ENCODE measurements around the gene BCL11B.

Gene BCL11B

DNA sequence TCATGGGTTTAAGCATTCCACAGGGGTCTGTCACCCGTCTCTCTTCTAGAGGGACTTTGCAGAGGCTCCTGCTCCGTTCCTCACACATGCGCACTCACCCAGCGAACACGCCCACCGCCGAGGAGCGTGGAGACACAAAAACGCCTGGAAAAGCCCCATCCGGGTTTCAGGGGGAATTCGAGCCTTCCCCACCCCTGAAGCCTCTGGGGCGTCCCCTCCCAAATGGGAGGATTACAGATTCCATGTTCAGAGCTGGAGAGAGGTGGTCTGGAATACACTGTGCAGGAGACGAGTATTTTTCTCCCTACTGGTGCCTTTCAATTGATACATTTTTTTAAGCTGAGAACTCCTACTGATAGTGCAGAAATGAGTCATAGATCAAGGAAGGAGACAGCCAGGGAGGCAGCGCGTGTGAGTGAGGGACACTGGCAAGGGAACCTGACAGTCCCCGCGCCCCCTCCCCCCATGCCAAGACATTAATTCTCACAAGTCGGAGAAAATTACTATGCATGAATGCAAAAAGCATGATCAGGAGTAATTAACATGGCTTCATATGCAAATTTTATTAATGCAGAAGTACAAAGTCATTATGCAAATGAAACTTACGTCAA, 36.9 kb downstream of the BCL11B start:
- TF ChIP-seq ZNF565 (CRISPR knock-in tag; conservative IDR thresholded peaks at IDR 0.05; ENCODE audit: low read depth) (no peak), BACH2 (CRISPR knock-in tag; IDR thresholded peaks at IDR 0.05; ENCODE audit: borderline replicate concordance) (no peak), CSDC2 (CRISPR knock-in tag; IDR thresholded peaks at IDR 0.05) (no peak), PPARA (CRISPR knock-in tag; IDR thresholded peaks at IDR 0.05; ENCODE audit: borderline replicate concordance) (no peak), TSHZ2 (CRISPR knock-in tag; IDR thresholded peaks at IDR 0.05) (no peak), ZFP30 (CRISPR knock-in tag; IDR thresholded peaks at IDR 0.05) (no peak), RARB (CRISPR knock-in tag; IDR thresholded peaks at IDR 0.05) (no peak), GLIS3 (CRISPR knock-in tag; IDR thresholded peaks at IDR 0.05) (no peak), ZNF70 (CRISPR knock-in tag; IDR thresholded peaks at IDR 0.05) (no peak), OSR1 (CRISPR knock-in tag; IDR thresholded peaks at IDR 0.05) (no peak), ZNF8 (CRISPR knock-in tag; IDR thresholded peaks at IDR 0.05) (no peak), ISL1 (CRISPR knock-in tag; IDR thresholded peaks at IDR 0.05) (no peak), CREB5 (CRISPR knock-in tag; IDR thresholded peaks at IDR 0.05; ENCODE audit: low read depth) (no peak), ESRRG (CRISPR knock-in tag; IDR thresholded peaks at IDR 0.05) (no peak), TOX (CRISPR knock-in tag; IDR thresholded peaks at IDR 0.05; ENCODE audit: borderline replicate concordance) (no peak)
- TF ChIP-seq, protein P1, sequence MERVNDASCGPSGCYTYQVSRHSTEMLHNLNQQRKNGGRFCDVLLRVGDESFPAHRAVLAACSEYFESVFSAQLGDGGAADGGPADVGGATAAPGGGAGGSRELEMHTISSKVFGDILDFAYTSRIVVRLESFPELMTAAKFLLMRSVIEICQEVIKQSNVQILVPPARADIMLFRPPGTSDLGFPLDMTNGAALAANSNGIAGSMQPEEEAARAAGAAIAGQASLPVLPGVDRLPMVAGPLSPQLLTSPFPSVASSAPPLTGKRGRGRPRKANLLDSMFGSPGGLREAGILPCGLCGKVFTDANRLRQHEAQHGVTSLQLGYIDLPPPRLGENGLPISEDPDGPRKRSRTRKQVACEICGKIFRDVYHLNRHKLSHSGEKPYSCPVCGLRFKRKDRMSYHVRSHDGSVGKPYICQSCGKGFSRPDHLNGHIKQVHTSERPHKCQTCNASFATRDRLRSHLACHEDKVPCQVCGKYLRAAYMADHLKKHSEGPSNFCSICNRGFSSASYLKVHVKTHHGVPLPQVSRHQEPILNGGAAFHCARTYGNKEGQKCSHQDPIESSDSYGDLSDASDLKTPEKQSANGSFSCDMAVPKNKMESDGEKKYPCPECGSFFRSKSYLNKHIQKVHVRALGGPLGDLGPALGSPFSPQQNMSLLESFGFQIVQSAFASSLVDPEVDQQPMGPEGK (CRISPR knock-in tag; IDR thresholded peaks at IDR 0.05; ENCODE audit: borderline replicate concordance): no peak
- TF ChIP-seq, protein P2, sequence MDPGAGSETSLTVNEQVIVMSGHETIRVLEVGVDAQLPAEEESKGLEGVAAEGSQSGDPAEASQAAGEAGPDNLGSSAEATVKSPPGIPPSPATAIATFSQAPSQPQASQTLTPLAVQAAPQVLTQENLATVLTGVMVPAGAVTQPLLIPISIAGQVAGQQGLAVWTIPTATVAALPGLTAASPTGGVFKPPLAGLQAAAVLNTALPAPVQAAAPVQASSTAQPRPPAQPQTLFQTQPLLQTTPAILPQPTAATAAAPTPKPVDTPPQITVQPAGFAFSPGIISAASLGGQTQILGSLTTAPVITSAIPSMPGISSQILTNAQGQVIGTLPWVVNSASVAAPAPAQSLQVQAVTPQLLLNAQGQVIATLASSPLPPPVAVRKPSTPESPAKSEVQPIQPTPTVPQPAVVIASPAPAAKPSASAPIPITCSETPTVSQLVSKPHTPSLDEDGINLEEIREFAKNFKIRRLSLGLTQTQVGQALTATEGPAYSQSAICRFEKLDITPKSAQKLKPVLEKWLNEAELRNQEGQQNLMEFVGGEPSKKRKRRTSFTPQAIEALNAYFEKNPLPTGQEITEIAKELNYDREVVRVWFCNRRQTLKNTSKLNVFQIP (CRISPR knock-in tag; IDR thresholded peaks at IDR 0.05; ENCODE audit: borderline replicate concordance, low read depth): no peak
- TF ChIP-seq, protein P3, sequence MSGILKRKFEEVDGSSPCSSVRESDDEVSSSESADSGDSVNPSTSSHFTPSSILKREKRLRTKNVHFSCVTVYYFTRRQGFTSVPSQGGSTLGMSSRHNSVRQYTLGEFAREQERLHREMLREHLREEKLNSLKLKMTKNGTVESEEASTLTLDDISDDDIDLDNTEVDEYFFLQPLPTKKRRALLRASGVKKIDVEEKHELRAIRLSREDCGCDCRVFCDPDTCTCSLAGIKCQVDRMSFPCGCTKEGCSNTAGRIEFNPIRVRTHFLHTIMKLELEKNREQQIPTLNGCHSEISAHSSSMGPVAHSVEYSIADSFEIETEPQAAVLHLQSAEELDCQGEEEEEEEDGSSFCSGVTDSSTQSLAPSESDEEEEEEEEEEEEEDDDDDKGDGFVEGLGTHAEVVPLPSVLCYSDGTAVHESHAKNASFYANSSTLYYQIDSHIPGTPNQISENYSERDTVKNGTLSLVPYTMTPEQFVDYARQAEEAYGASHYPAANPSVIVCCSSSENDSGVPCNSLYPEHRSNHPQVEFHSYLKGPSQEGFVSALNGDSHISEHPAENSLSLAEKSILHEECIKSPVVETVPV (CRISPR knock-in tag; IDR thresholded peaks at IDR 0.05): no peak
- no peak for ATAC-seq

DNA sequence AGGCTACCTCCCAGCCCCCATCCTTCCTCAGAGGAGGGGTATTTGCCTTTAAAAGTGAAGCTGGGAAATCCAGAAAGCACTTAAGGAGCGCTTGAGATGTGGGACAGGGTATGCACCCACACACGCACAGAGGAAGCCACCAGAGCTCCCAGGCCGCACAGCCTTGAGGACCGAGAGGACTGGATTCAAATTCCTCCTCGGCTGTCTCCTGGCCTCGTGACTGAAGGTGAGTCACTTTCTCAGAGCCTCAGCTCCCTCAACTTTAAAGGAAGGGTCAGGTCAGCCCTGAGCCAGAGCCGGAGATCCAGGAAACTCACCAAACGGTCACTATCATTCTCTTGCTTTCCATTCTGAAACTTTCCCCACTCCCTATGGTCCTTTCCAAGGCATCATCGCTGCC, 37.6 kb downstream of the BCL11B start:
- TF ChIP-seq ZFP3 (CRISPR knock-in tag; IDR thresholded peaks at IDR 0.05): no peak
- no peak for ATAC-seq

DNA sequence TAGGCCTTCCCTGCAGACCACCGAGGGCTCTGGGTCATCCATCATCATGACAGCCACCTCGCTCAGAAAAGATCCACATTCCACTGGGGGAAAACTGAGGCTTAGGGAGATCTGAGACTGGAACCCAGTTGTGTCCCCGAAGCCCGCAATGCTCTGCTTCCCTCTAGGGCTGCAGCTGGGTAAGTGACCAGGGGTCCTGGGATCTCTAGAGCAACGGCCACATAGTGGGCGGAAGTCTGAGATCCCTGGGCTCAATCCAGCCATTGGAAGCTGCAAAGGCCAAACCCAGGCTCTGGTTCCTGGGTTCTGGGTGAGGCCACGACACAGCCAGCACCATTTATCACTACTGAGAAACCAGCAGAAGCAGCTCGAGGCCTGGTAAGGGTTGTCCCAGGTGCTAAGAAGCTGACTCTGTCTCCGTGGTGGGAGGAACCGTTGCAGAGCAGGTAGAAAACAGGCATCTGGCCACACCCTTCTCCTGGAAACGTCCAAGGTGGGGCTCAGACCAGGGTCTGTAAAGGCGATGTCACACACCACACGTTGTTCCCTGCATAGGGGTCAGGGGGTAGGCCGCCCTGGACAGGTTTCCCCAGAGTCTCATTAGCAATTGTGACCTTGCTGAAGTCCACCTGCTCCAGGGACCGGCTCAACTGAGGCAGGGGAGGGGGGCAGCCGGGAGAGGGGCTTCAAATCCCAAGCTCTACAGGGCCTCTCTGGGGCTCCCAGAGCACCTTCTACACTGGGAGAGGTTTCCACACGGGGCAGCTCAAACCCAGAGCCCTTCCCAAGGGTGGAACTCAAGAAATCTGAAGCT, 38.6 kb downstream of the BCL11B start:
- ATAC-seq: no peak
- TF ChIP-seq ZFP30 (CRISPR knock-in tag; IDR thresholded peaks at IDR 0.05) (no peak), ZFP3 (CRISPR knock-in tag; IDR thresholded peaks at IDR 0.05) (no peak), OSR1 (CRISPR knock-in tag; IDR thresholded peaks at IDR 0.05) (no peak), ZNF70 (CRISPR knock-in tag; IDR thresholded peaks at IDR 0.05) (no peak), ZC3H10 (CRISPR knock-in tag; IDR thresholded peaks at IDR 0.05) (no peak), ARNTL (CRISPR knock-in tag; IDR thresholded peaks at IDR 0.05; ENCODE audit: borderline replicate concordance, low read depth) (no peak), ZNF8 (CRISPR knock-in tag; IDR thresholded peaks at IDR 0.05) (no peak), GLIS3 (CRISPR knock-in tag; IDR thresholded peaks at IDR 0.05) (no peak), CREB5 (CRISPR knock-in tag; IDR thresholded peaks at IDR 0.05; ENCODE audit: low read depth) (no peak), SNAI2 (CRISPR knock-in tag; IDR thresholded peaks at IDR 0.05) (no peak), ESRRG (CRISPR knock-in tag; IDR thresholded peaks at IDR 0.05) (no peak), ZNF565 (CRISPR knock-in tag; conservative IDR thresholded peaks at IDR 0.05; ENCODE audit: low read depth) (no peak)
- TF ChIP-seq, protein P1 (CRISPR knock-in tag; IDR thresholded peaks at IDR 0.05; ENCODE audit: borderline replicate concordance): no peak
